Astrocyte of the cerebellum (primary cell): ENCODE data around the gene C1orf226.
"Not testable (repeated sequence)": the region's sequence is repeated elsewhere in the genome, so short reads cannot be mapped to it uniquely, and the experiment has no call there.

ENCODE experiments used
- DNase-seq: peaks from one replicate; pipeline ENCODE4 v3.0.0-alpha.2; 2011; ENCODE audit warnings: low read depth
- H3K4me3 ChIP-seq: 2 replicates; pipeline ENCODE4 v1.5.1; 2011; ENCODE audit warnings: mild to moderate bottlenecking, low read depth, low read length, moderate library complexity
- CTCF ChIP-seq: IDR thresholded peaks from 2 replicates; pipeline ENCODE4 v1.5.1; 2012; ENCODE audit warnings: low read length, low read depth, moderate library complexity, mild to moderate bottlenecking; ENCODE audit errors: missing control alignments
- in situ Hi-C: cut with HindIII; loops from 2 replicates; pipeline ENCODE4 v1.10.0; 2017; ENCODE audit warnings: low sequenced_read_pairs

Gene C1orf226

GRCh38 chr1:162347281-162347680, 34.2 kb upstream of the C1orf226 start:
- no peak overlapping the region for H3K4me3 ChIP-seq
- in situ Hi-C loops: no loop called here
- DNase-seq: no peak
- no peak for TF ChIP-seq CTCF

- no peak for TF ChIP-seq CTCF
- H3K4me3 ChIP-seq: no peak overlapping the region
- in situ Hi-C loops: no loop called here
- peak; percentile 26 for DNase-seq
Observed at GRCh38 chr1:162349635-162350330, 31.7 kb upstream of the C1orf226 start.

GRCh38 chr1:162351246-162351842, 30.2 kb upstream of the C1orf226 start:
- H3K4me3 ChIP-seq: no peak overlapping the region
- in situ Hi-C loops: no loop called here
- DNase-seq: no peak
- no peak for TF ChIP-seq CTCF

- H3K4me3 ChIP-seq, in situ Hi-C loops, DNase-seq: not testable (repeated sequence)
Observed at GRCh38 chr1:162351874-162352273, 29.7 kb upstream of the C1orf226 start.

GRCh38 chr1:162353078-162353477, 28.4 kb upstream of the C1orf226 start:
- TF ChIP-seq CTCF: no peak
- no peak overlapping the region for H3K4me3 ChIP-seq
- in situ Hi-C loops: no loop called here
- no peak for DNase-seq

GRCh38 chr1:162353702-162354101, 27.8 kb upstream of the C1orf226 start:
- TF ChIP-seq CTCF: no peak
- in situ Hi-C loops: no loop called here
- no peak overlapping the region for H3K4me3 ChIP-seq

GRCh38 chr1:162357681-162358266, 23.8 kb upstream of the C1orf226 start:
- no peak overlapping the region for H3K4me3 ChIP-seq
- in situ Hi-C loops: no loop called here
- TF ChIP-seq CTCF: peak; percentile 29
- no peak for DNase-seq

More at GRCh38 chr1:162353702-162354101, 27.8 kb upstream of the C1orf226 start:
- DNase-seq: no peak
